Sciatic nerve (tissue), 2 donors: ENCODE data around the gene PGM5. TPM values are rescaled to one million over a fixed set of nuclear protein-coding genes. Genes with fewer than 3 reads are reported as not detected.

ENCODE experiments used
- ATAC-seq: fragments of 200-7000 bp; cut with Tn5 transposase; one replicate; pipeline ENCODE4 v1.9.1; 2020; ENCODE audit warnings: mild to moderate bottlenecking, moderate library complexity
- DNase-seq: peaks from one replicate; pipeline ENCODE4 v3.0.0-alpha.2; 2020; ENCODE audit warnings: low spot score
- intact Hi-C: fragments of 100-400 bp; cut with DNase I; formaldehyde crosslinking; loops from one replicate; pipeline ENCODE4 v1.14.2; 2022
- total RNA-seq: library from RNA; stranded (reverse); fragmentation: NEBNext Ultra II Directional; extraction: Animal tissue kit (Norgen Biotek cat#: 25700); gene quantifications from one replicate; pipeline ENCODE4 v1.2.1, GENCODE V29; 2021
- donor health status: DM: no; HTN: no; CAD: no.
- donor health status: DM: no; HTN: no; CAD: no.

PGM5 gene
- total RNA-seq, 1 donor from 2014 or later = 28.4 TPM

DNA sequence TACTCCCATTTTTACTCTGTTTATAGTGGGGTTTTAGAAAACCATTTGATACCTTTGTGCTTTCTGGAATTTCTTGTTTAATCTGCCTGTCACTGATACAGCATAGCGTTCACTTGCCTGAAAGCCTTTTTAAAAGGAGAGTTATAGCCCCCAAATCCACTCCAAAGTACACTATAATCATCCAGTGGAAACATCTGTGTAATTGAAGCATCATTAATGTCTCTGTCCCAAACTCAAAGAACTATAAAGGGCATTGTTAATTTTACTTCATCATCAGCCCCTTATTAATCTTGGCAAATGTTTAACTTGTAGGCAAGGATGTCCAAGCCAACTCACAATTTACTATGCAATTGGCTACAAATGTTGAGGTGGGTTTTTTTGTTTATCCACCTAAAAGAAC, 120.0 kb downstream of the PGM5 start:
- DNase-seq = no peak
- intact Hi-C loops = no loop called here
- ATAC-seq = no peak

GRCh38 chr9:68476847-68477246, 120.4 kb downstream of the PGM5 start:
- intact Hi-C loops = no loop called here
- no peak for ATAC-seq
- DNase-seq = no peak

DNA sequence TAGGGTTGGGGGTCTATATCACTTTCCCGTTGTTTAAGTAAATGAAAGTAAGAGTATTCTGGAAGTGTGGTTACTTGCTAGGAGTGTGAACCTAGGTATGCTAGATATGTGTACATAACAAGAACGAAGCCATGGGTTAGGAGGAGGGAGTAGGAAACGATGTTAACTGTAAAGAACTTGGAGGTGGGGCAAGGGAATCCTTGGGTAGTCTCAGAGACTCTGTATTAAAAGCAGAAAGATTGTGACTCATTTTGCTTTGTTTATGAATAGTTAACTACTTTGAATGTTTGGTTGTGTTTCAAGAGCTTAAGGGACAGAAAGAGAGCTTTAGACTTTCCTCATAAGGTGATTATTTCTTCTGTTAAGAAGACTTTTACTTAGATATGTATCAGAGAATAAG, 124.4 kb downstream of the PGM5 start:
- ATAC-seq = no peak

DNA sequence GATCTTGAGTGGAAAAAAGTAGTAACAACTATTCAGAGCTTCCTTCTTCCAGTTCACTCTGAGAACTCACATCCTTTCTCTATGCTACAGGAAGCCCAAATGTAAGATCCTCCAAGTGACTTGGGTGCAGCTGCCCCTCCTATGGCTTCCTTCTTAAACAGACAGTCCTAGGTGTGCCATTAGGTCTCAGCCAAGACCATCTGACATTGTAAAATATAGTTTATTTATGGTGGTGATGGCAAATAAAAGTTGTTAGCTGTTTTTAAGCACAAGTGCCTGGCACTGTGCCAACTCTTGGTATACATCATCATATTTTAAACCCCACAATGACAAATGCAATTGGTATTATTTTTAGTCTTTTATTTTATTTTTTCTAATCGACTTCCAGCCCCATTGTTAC, 126.1 kb downstream of the PGM5 start:
- ATAC-seq (no peak), DNase-seq (no peak)
- intact Hi-C loops = no loop called here

More for the DNA sequence above, 124.4 kb downstream of the PGM5 start:
- no peak for DNase-seq
- intact Hi-C loops = no loop called here

DNA sequence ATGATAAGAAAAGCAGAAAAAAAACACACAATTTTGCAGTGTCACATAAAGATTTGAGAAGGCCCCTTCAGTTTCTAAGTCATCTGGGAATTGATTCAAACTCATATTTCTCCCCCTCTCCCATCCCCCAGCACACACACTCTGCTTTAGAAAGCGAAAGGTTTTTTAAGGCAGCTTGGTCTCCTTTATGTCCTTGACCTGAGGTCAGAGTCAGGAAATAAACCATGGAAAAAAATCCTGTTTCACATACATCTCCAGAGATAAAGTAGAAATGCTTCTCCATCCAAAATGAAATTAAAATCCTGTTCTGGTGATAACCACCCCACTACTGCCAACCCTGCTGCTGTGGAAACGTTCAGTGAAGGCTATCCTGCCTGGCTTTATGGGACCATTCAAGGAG, 131.7 kb downstream of the PGM5 start:
- intact Hi-C loops = no loop called here
- DNase-seq (no peak), ATAC-seq (no peak)

DNA sequence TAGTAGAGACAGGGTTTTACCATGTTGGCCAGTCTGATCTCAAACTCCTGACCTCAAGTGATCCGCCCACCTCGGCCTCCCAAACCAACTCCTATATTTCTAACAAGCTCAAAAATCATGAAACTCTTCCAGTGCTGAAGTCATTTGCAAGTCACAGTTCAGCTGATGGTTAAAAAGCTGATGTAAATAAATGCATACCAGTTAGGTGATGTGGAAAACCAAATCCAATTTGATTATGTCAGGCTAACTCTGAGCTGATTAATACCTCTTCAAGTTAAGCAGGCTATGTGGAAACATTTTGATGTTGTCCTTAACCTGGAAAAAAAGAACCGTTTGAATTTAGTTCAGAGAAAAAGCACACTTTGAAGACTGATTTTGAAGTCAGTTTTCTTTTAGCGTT, 133.2 kb downstream of the PGM5 start:
- intact Hi-C loops = no loop called here
- DNase-seq = no peak
- no peak for ATAC-seq

- ATAC-seq (no peak), DNase-seq (no peak)
- intact Hi-C loops = no loop called here
These were observed 136.4 kb downstream of the PGM5 start for GRCh38 chr9:68492806-68493205.

DNA sequence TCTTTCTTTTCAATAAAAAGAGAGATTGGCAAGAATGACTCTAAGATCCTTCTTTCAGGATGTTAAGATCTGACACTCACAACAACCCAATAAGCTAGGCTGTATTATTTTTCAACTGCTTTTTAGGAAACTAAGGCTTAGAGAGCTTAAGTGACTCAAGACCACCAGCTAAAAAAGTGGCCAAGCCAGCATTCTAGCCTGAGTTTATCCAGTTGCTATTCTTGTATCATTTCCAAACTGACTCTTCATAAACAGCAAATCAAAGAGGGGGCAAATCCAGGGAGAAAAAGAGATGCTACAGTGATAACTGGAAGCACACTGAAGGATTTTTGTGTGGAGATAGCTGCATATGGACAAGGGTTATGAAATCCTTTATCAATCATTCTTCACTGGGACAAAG, 137.1 kb downstream of the PGM5 start:
- DNase-seq (no peak), ATAC-seq (no peak)
- intact Hi-C loops = no loop called here

DNA sequence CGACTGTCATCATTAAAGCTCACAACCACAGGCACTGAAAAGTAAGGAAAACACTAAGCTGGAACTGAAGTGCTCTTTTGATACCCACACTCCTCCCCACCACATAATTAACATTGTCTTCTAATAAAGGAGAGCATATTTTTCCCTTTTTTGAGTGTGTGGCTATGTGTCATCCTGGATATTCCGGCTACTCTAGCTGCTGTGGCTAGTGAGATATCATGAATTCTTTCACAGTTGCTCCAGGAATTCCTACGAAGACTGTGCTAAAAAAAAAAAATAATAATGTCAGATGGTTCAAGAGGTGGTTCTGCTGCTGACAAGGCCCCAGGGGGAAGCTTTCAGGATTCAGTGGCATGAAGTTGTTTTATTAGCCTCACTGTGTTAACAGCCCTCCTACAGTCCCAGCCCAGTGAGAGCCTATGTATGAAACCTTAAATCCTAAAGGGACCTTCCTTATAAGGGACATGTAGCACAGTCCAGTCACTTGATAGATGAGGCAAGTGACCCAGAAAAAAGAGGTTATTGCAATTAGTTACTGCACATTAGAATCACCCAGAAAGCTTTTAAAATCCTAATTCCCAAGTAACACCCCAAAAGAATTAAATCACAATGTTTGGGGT, 137.7 kb downstream of the PGM5 start:
- DNase-seq (no peak), ATAC-seq (peak; percentile 29)
- intact Hi-C loops = no loop called here

DNA sequence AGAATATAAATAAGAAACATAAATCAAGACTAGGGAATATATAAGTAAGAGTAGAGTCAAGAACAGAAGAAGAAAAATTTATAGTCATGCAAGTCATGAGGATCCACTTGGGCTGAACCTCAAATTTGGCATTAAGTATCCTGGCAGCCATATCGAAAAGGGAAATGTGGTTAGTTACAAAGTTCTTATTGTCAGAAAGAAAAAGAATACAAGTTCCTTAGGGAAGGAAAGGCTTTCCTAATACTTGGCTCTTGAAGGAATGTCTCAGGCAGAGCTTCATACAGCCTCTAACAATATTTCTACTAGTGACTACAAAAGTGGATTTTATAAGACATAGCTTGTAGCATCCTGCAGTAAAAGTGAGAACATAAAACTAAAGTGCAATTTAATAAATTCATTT, 138.8 kb downstream of the PGM5 start:
- ATAC-seq (peak; percentile 76), DNase-seq (no peak)
- intact Hi-C loops = no loop called here

DNA sequence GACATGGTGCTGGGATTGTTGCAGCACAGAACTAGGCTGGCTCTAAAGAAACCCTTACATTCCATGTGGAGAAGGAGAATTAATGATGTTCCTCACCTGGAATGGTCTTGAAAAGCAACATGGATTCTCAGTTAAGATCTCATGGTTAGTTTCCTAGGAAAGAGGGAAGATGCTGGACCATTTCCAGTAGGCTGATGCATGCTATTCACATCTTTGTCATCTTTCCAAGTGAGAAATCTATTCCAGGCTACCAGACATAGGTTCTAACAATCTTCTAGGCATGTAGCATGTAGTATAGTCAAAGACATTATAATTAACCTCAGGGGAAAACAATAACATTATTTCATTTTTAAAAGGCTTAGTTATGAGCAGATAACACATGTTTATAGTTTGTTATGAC, 139.9 kb downstream of the PGM5 start:
- ATAC-seq = no peak
- no peak for DNase-seq
- intact Hi-C loops = no loop called here

- DNase-seq = no peak
- ATAC-seq = no peak
- intact Hi-C loops = no loop called here
These were observed 141.2 kb downstream of the PGM5 start for GRCh38 chr9:68497629-68498028.

DNA sequence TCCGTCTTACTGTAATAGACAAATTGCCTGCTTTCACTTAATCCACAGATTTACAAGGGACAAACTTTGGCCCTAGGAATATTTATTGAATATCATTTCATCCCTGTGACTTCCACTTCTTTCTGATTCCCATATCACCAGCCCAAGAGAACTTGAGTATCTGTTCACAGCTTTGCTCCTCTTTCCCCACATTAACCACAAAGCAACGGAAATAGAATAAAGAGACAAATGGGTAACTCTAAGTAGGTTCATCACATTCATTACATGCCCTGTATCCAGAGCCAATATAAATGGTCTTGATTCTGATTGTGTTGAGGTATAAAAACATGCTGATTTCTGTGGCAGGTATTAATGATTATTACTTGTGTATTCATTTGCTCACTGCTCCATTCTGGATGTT, 142.4 kb downstream of the PGM5 start:
- intact Hi-C loops = no loop called here
- DNase-seq (no peak), ATAC-seq (no peak)

DNA sequence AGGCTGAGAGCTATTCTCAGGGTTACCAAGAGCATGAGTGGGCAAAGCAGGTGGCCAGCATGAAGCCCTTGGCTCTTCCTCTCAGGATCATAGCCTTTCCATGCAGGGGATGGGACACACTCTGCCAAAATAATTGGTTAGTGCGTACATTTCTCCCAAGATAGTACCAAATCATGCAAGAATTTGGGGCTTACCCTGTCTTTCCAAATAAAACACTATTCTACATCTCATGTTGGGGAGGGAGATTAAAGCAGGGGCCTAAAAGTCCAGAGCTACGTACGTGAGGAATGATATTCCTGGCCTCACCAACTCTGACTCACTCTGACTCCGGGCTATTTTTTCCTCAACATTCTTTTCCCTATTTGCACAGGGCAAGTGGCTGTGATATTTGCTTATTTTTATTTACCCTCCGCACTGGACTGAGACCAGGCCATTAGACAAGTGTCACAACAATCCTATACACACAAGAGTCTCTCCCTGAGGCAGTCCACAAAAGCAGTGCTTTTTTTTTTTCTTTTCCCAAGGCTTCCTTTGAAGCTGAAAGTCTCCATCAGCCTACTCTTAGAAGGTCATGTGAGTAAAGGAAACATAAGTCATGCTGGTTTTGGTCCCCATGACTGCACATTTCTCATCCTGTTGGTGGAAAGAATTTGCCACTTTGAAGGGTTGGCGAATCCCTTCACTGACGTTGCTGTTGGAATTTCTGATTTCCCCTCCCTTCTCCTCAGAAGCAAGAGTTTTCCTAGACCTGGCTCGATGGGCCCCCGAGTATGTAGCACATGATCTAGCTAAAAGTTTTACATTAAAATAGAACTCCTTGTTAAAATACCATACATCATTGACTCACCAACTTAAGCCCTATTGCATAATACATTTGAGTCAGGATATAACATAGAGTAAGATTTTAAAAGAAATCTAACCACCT, 144.3 kb downstream of the PGM5 start:
- DNase-seq (no peak), ATAC-seq (no peak)
- intact Hi-C loops = no loop called here

DNA sequence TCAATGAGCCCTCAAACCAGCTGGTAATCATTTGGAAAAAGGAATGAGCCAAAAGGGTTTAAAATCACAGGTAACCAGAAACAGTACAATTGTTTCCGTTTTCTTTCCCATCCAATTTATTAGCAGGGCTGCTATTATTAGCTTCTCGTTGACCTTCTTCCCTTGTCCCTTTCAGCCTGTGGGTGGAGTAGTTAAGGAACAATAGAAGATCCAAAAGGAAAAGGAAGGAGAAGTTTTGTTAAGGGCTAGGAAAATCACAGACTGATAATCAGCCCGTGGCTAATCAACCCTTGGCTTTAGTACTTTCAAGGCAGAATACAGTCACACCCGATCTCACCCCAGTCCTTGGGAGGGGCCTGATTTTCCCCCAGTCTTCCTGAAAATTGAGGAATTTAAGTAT, 145.9 kb downstream of the PGM5 start:
- intact Hi-C loops = no loop called here
- no peak for DNase-seq
- ATAC-seq = no peak

DNA sequence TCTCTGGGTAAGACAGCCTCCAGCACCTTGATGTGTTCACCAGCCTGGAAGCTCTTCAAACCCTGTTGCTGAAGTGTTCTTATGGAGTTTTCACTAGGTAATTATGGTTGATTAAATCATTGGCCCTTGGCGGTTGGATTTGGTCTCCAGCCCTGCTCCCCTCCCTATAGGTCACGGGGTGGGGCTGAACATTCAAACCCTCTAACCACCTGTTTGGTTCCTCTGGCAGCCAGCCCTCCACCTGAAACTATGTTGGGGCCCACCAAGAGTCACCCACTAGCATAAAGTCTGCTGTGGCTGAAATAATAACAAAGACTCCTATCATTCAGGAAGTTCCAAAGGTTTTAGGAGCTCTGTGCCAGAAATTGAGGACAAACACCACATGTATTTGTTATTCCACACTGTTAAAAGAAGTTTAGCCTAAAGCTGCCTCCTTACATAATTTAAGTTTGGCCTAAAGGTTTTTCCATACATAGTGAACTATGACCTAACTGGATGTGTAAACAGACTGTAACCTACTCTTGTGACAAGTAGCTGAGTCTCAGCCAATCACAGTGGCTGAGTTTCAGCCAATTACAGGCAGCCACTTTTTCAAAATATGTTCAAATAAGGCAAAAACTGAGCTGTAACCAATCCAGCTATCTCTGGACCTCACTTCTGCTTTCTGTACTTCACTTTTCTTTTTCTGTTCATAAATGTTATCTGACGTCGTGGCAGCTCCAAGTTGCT, 149.4 kb downstream of the PGM5 start:
- DNase-seq = no peak
- ATAC-seq = peak; percentile 22
- intact Hi-C loops = no loop called here

GRCh38 chr9:68506551-68506950, 150.1 kb downstream of the PGM5 start:
- no peak for DNase-seq
- no peak for ATAC-seq
- intact Hi-C loops = no loop called here

GRCh38 chr9:68507130-68507805, 150.9 kb downstream of the PGM5 start:
- no peak for ATAC-seq
- DNase-seq = no peak
- intact Hi-C loops = no loop called here

GRCh38 chr9:68507806-68508145, 151.4 kb downstream of the PGM5 start:
- intact Hi-C loops = no loop called here
- DNase-seq (no peak), ATAC-seq (peak; percentile 16)

DNA sequence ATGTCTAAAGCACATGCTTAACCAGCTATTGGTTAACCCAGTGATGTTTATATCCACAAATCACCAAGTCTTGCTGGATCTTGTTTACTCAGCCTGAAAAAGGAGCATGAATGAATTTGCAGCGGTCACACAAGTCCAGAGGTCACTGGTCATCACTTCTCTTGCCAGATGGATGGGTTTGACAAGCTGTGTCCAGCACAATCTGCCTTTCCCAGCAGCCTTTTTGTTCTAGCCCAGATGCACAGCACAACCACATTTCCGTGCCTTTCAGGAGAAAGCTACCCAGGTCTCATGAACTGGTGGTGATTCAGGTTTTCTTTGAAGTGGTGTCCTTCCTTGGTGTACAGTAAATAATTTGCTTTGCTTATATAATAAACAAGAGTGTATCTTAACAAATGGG, 152.1 kb downstream of the PGM5 start:
- intact Hi-C loops = no loop called here
- DNase-seq (no peak), ATAC-seq (peak; percentile 29)
